AG04450 (cell line): ENCODE measurements around the gene LRIT3. TPM values are rescaled to one million over a fixed set of nuclear protein-coding genes. Genes with fewer than 3 reads are reported as not detected.

Experiments used
- CTCF ChIA-PET: fragments of 300-600, 350-600 bp; formaldehyde crosslinking; extraction: SDS; loops from one replicate; lab custom pipeline; 2022; ENCODE audit warnings: antibody characterized with exemption, inconsistent platforms; lab: Charles Lee
- POLR2A ChIA-PET: fragments of 350-600 bp; formaldehyde crosslinking; extraction: SDS; loops from one replicate; lab custom pipeline; 2021; ENCODE audit warnings: antibody characterized with exemption, inconsistent platforms; lab: Yijun Ruan, JAX
- DNase-seq: peaks from one replicate; pipeline ENCODE4 v3.0.0-alpha.2; 2011; ENCODE audit warnings: low read depth, low spot score
- H3K27ac ChIP-seq: one replicate; pipeline ENCODE4 v1.5.1; 2012; ENCODE audit warnings: low read depth, low read length, control low read depth
- H3K27me3 ChIP-seq: one replicate; pipeline ENCODE4 v1.6.0; 2012; ENCODE audit warnings: low read length; ENCODE audit not compliant: control insufficient read depth, insufficient read depth
- H3K4me3 ChIP-seq: 2 replicates; pipeline ENCODE4 v1.5.1; 2011; ENCODE audit warnings: mild to moderate bottlenecking, low read depth, low read length, control low read depth
- H3K9me3 ChIP-seq: 2 replicates; pipeline ENCODE4 v1.5.1; 2012; ENCODE audit warnings: low read length; ENCODE audit not compliant: control insufficient read depth, insufficient read depth
- polyA plus RNA-seq: library from polyadenylated mRNA; depleted of rRNA; stranded (reverse); fragments of >200 nt; gene quantifications from 2 replicates; pipeline ENCODE4 v1.2.3, GENCODE V29; 2011; rRNA removed
- TF ChIP-seq, protein P1 (sequence below): IDR thresholded peaks from 2 replicates; pipeline ENCODE4 v1.5.1; 2011; ENCODE audit warnings: low read depth, low read length, control low read depth, inconsistent platforms

LRIT3 gene
- polyA plus RNA-seq, 1 experiment: not detected

DNA sequence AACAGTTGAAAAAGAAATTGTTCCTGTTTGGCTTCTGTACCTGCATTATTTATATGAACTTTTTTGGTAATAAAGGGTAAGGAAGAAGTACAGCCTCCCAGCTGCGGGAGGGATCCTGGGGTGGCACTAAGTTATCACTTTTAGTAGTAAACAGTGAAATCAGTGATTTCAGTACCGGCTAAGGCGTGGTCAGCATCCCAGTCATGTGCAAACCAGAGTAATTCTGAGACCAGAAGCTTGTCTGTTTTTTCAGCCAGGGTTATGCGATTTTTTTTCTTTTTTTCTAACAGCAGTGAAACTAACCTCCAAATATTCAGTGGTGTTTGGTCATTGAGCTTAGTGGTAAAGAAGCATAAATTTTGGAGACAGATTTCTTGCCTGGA is 68.1 kb downstream of the LRIT3 start:
- Histone ChIP-seq H3K9me3 (no peaks in the 10 kb centered on the region), H3K4me3 (no peak overlapping the region), H3K27me3 (no peaks in the 10 kb centered on the region), H3K27ac (no peak overlapping the region)
- ChIA-PET CTCF (no interaction called here), POLR2A (no interaction called here)
- no peak for DNase-seq
- TF ChIP-seq, protein P1, sequence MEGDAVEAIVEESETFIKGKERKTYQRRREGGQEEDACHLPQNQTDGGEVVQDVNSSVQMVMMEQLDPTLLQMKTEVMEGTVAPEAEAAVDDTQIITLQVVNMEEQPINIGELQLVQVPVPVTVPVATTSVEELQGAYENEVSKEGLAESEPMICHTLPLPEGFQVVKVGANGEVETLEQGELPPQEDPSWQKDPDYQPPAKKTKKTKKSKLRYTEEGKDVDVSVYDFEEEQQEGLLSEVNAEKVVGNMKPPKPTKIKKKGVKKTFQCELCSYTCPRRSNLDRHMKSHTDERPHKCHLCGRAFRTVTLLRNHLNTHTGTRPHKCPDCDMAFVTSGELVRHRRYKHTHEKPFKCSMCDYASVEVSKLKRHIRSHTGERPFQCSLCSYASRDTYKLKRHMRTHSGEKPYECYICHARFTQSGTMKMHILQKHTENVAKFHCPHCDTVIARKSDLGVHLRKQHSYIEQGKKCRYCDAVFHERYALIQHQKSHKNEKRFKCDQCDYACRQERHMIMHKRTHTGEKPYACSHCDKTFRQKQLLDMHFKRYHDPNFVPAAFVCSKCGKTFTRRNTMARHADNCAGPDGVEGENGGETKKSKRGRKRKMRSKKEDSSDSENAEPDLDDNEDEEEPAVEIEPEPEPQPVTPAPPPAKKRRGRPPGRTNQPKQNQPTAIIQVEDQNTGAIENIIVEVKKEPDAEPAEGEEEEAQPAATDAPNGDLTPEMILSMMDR: no peak

DNA sequence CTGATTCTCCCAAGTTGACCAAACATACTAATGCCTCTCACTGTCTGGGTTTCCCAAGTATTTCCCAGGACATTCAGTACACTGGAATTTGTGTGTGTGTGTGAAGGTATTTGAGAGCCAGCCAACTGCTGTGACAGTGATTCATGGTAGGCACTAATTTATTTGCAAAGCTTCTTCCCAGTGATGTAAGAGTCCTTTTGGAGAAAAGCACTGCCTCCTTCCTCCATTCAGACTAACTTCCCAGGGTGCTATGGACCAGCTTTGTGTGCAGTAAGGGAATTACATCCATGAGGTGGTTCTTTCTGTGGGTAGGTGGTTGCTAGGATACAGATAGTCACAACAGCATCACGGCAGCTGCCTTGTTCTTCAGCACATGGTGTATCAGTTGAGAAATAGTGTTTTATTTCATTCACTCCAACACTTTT is 73.5 kb downstream of the LRIT3 start:
- DNase-seq: no peak
- TF ChIP-seq, protein P1: no peak
- H3K27me3 ChIP-seq: no peaks in the 10 kb centered on the region
- ChIA-PET CTCF (no interaction called here), POLR2A (no interaction called here)
- H3K4me3 ChIP-seq: no peak overlapping the region
- H3K9me3 ChIP-seq: no peaks in the 10 kb centered on the region
- no peak overlapping the region for H3K27ac ChIP-seq

Other genes with a start within 250 kb of the LRIT3 start
- 38.9 and 44.8 TPM in 2 replicates for gene CASP6, start 144.7 kb upstream of the LRIT3 start, polyA plus RNA-seq
- gene PLA2G12A, start 118.0 kb upstream of the LRIT3 start, polyA plus RNA-seq: 47.5 and 52.3 TPM in 2 replicates
- gene CFI, start 46.1 kb upstream of the LRIT3 start, polyA plus RNA-seq: 0.46 and 0.53 TPM in 2 replicates
- 18.3 and 23.7 TPM in 2 replicates for gene GAR1, start 32.3 kb upstream of the LRIT3 start, polyA plus RNA-seq
- 0.07 and 0.15 TPM in 2 replicates for gene RRH, start 20.1 kb upstream of the LRIT3 start, polyA plus RNA-seq
- gene EGF, start 64.8 kb downstream of the LRIT3 start, polyA plus RNA-seq: 0.14 TPM in 2 replicates